GM19452 (cell line): ENCODE results near the gene NEDD4L.
"Not testable (repeated sequence)": the region's sequence is repeated elsewhere in the genome, so short reads cannot be mapped to it uniquely, and the experiment has no call there.

Experiments
- ATAC-seq: cut with Tn5 transposase; IDR thresholded peaks from one replicate; pipeline ENCODE4 v1.9.1; 2021; ENCODE audit not compliant: unreplicated experiment

Gene NEDD4L

GRCh38 chr18:58148954-58149471 is 105.0 kb downstream of the NEDD4L start:
- ATAC-seq = peak; percentile 76

GRCh38 chr18:58150772-58151171 is 106.7 kb downstream of the NEDD4L start:
- ATAC-seq = no peak

- no peak for ATAC-seq
Observed at GRCh38 chr18:58152216-58152615, 108.2 kb downstream of the NEDD4L start.

- ATAC-seq = no peak
Observed at GRCh38 chr18:58152891-58153290, 108.9 kb downstream of the NEDD4L start.

GRCh38 chr18:58156516-58156915 is 112.5 kb downstream of the NEDD4L start:
- no peak for ATAC-seq

GRCh38 chr18:58157237-58157636 is 113.2 kb downstream of the NEDD4L start:
- no peak for ATAC-seq

GRCh38 chr18:58158008-58158407 is 114.0 kb downstream of the NEDD4L start:
- ATAC-seq = no peak

- no peak for ATAC-seq
Observed at GRCh38 chr18:58158459-58158858, 114.4 kb downstream of the NEDD4L start.

- no peak for ATAC-seq
Observed at GRCh38 chr18:58161659-58162058, 117.6 kb downstream of the NEDD4L start.

GRCh38 chr18:58162127-58162526 is 118.1 kb downstream of the NEDD4L start:
- ATAC-seq = no peak

- ATAC-seq = no peak
Observed at GRCh38 chr18:58163004-58163590, 119.1 kb downstream of the NEDD4L start.

GRCh38 chr18:58166278-58166844 is 122.3 kb downstream of the NEDD4L start:
- no peak for ATAC-seq

- ATAC-seq = no peak
Observed at GRCh38 chr18:58167073-58167472, 123.0 kb downstream of the NEDD4L start.

- no peak for ATAC-seq
Observed at GRCh38 chr18:58168221-58168620, 124.2 kb downstream of the NEDD4L start.

- no peak for ATAC-seq
Observed at GRCh38 chr18:58168993-58169392, 125.0 kb downstream of the NEDD4L start.

- ATAC-seq = no peak
Observed at GRCh38 chr18:58169472-58169871, 125.4 kb downstream of the NEDD4L start.

GRCh38 chr18:58170036-58170435 is 126.0 kb downstream of the NEDD4L start:
- ATAC-seq = not testable (repeated sequence)

GRCh38 chr18:58172031-58172430 is 128.0 kb downstream of the NEDD4L start:
- no peak for ATAC-seq

- ATAC-seq = no peak
Observed at GRCh38 chr18:58174285-58174684, 130.3 kb downstream of the NEDD4L start.

- no peak for ATAC-seq
Observed at GRCh38 chr18:58175122-58175785, 131.2 kb downstream of the NEDD4L start.

- no peak for ATAC-seq
Observed at GRCh38 chr18:58175786-58176176, 131.8 kb downstream of the NEDD4L start.

GRCh38 chr18:58177004-58177717 is 133.1 kb downstream of the NEDD4L start:
- no peak for ATAC-seq
